Midbrain (tissue), 1 donor: ENCODE measurements around the gene TTC7B.

ENCODE experiments used
- DNase-seq: peaks from one replicate; lab custom pipeline; 2025; lab: John Stamatoyannopoulos, UW

The TTC7B gene

DNA sequence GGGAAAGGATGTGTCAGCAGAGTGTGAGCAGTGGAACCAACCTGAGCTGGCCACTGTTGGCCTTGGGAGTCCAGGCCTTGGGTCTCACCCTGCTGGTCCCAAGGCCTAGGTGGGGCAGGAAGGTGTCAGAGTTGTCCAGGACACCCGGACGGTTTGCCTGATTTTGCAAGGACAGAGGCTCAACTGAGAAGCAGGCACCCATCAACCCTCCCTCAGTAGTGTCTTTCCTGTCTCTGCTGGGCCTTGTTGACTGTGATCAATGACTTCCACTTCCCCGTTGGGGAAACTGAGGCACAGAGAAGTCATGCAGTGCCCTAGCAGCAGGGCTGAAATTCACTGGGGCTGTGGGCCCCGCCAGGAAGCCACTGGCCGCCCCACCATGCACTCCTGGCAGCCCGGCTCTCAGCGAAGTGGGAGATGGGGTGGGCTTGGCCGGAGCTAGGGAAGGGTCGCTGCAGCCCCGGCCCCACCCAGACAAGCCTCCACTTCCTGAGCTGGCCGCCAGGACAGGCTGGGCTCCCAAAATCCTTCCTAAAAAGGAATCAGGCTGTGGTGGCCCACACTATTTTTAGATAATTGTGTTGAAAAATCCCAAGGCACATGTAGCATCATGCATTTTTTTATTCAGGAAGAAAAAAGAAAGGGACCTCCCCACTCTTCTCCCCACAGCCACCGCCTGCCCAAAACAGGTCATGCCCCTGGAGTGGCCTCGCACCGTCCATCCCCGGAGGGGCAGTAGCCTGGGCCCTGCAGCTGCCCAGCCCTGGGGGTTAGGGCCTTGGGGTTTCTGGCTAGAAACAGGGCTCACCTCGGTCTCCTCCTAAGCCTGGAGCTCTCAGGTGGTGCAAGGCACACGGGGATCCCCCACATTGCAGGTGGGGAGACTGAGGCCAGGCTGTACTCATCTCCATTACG is 292.0 kb downstream of the TTC7B start:
- no peak for DNase-seq

DNA sequence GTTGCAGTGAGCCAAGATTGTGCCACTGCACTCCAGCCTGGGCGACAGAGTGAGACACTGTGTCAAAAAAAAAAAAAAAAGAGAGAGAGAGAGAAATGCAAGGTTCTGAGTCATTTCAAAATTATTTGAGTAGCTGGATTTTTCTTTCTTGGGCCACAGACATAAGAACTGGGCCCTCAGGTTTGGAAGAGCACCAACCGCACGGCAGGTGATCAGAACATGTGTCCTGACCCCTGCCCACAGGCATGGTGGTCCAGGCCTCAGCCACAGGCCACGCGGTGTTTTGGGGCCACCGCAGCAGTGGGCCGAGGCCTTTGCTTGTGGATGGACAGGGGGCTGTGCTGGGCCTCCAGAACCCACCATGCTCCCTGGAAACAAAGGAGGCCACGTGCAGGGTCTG is 292.7 kb downstream of the TTC7B start:
- DNase-seq = no peak

DNA sequence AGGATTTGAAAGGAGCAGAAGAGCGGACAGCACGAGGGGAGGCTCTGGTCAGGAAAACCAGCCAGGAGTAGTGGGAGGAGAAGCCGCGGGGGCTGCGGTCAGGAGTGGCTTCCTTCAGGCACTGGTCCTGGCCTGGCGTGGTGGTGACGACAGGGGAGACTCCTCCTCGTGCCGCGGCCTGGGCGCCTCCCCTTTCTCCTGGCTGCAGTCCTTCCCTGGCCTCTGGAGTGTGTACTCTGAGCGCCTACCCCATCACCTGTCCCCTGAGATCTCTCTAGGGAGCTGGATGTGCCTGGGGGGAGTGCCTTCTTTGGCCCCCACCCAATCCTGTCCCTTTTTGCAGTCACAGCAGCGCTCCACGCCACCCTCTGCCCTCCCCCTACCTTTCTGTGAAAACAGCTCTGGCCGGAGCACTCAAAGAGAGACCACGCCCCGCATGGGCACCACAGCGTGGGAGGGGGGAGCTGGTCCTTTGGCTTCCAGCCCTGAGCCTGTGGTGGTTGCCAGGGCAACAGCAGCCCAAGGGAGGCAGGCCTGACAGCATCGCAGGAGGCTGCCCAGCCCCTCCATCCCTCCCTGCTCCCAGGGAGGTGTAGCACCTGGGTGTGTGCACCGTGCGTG is 293.5 kb downstream of the TTC7B start:
- DNase-seq = peak; percentile 64

DNA sequence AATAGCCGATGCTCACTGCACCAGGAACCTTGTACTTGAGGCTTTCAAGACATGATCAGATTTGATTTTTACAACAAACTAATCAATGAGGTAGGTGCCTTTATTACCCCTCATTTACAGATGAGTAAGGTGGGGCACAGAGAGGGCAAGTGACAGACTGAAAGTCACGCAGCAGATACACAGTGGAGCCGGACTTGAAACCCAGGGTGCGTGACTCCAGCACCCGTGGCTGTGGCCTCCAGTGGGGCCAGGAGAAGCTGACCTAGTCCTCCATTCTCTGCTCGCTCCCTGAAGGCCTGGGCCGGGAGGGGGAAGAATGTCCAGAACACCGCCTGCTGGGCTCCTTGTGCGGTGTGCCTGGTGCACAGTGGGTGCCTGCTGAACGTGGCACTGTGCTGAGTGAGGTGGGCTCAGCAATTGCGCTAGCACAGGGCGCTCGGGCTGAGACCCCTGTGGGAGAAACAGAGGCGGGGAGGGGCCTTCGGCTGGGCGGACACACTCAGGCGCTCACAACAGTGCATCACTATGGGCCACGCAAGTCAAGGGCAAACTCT is 294.2 kb downstream of the TTC7B start:
- DNase-seq = no peak

DNA sequence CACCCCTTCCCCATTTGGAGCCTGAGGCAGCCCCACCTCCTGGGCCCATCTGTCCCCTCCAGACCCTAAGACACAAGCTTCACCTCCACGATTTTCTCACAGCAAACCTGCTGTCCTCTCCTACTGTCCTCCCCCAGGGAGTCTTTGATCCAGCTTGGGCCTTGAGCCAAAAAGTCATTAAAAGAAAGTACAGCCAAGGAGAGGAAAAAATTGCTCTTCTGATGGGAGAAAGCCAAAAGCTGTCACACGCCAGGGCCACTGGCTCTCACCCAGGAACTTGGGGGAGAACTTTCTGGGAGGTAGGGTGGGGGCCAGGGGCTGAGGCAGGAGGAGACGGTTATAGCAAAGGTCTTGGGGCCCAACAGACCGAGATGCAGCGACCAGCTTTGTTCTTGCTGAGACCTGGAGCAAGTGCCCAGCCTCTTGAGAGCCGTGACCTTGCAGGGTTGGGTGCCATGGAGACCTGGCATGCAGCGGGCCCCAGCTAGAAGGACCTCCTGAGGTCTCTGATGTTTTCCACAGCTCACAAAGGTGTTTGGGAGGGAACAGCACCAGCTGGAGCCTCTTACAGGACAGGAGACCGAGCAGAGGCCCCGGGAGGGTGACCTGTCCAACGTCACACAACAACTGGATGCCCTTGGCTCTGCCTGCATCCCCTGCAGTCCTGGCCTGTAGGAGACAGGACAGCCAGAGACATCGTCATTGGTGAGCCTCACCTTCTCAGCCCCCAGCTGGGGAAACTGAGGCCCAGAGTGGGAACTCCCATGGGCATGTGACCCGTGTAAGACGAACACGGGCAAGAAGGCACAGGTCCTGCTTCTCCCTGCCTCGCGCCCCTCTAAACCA is 294.9 kb downstream of the TTC7B start:
- DNase-seq = peak; percentile 70

- no peak for DNase-seq
Observed at GRCh38 chr14:90520326-90520725, 295.9 kb downstream of the TTC7B start.

DNA sequence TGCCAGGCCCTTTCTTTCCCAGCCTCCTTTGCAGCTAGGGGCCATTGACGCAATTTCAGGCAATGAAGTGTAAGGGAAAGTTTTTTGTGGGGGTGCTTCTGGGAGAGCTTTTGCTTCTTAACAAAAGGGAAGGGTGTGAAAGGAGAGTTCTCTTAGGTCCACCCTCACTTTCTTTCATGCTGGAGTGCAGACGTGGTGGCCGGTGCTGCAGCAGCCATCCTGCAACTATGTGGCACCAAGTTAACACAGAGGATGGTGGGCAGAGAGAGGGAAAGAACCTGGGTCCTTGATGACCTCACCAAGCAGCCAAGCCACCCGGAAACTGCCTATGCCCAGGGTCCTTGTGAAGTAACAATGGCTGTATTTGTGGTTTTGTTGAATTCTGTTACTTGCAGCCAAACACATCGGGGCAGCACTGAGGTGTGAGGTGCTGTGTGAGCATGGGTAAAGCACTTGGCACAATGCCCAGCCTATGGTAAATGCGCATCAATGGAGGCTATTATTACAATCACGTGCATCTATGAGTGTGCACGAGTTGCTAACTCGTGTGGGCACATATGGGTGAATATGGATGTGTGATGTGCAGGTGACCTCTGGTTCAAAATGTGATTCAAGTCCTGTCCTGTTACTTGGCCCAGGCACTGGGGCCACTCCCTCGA is 296.8 kb downstream of the TTC7B start:
- DNase-seq = no peak

DNA sequence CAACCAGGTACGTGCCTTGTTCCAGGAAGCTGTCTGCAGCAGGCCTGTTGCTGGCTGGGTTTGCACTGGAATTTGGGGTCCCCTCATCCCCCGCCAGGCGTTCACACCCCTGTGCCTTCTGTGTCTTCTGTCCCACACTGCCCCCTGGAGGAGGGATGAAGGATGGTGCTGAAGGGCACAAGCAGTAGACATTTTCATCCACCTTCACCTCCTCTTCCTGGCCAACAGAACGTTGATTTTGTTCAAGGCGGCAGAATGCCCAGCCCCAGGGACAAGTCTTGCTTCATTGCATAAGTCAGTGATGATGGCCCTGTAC is 297.3 kb downstream of the TTC7B start:
- no peak for DNase-seq

DNA sequence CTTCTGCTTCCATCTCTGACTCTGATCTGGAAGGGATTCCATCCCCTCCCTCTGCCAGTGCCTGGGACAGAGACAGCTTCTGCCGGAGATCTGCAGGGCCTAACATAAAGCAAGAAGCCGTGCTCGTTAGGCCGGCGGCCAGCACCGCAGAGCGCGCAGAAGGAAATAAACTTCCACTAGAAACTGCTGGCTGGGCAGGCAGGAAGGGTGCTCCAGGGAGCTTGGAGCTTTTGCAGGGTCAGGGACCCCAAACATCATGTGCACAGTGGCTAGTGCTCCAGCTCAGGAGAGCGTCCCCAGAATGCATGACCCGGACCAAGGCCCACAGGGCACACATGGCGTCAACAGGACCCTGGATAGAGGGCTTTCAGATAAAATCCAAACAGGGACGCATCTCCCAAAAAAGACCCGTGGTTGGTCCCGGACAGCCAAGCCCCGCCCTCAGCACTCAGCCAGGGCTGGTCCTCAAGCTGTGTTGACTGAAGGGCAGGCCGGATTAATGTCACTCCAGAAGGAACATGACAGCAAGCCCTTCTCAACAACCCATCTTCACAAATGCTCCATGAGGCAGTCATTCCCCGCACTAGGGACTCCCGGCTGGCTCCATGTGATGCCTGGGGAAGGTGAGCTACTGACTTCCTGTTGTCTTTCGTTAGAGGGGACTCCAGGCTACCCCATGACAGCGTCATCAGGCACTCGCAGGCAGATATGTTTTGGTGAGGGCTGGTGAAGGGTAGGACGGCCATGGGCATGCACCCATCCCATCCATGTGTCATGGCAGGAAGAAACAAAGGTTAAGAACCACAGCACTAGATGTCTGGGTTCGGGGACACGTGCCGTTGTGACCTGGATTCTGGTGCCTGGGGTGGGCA is 297.9 kb downstream of the TTC7B start:
- no peak for DNase-seq

- DNase-seq = no peak
Observed at GRCh38 chr14:90517076-90517841, 299.0 kb downstream of the TTC7B start.

DNA sequence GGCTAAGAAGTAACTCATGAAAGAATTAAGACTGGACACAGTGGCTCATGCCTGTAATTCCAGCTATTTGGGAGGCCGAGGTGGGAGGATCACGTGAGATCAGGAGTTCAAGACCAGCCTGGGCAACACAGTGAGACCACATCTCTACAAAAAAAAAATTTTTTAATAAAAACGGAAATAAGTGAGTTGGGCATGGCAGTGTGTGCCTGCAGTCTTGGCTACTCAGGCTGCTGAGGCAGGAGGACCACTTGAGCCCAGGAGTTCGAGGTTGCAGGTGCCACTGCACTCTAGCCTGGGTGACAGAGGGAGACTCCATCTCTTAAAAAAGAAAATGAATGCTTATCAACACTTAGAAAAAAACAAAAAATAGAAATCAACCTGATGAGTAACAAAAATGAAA is 301.7 kb downstream of the TTC7B start:
- DNase-seq = no peak

DNA sequence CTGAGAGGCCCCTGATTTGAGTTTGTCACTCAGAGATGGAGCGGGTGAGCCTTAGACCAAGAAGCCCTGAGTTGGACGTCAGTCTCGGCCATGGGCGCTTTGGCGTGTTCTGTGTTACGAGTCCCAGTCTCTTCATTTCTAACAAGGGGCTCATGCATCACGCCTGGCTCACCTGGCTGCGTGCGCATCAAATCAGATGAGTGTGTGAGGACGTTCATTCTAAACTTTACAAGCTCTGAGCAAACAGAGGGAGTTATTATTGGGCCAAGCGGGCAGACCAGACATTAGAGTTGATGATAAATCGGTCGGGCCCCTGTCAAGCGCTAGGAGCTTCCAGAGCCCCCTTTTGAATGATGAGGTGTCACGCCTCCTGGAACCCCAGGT is 302.2 kb downstream of the TTC7B start:
- DNase-seq = no peak

GRCh38 chr14:90513161-90514014 is 302.8 kb downstream of the TTC7B start:
- peak; percentile 98 for DNase-seq

GRCh38 chr14:90512329-90512991 is 303.8 kb downstream of the TTC7B start:
- no peak for DNase-seq

DNA sequence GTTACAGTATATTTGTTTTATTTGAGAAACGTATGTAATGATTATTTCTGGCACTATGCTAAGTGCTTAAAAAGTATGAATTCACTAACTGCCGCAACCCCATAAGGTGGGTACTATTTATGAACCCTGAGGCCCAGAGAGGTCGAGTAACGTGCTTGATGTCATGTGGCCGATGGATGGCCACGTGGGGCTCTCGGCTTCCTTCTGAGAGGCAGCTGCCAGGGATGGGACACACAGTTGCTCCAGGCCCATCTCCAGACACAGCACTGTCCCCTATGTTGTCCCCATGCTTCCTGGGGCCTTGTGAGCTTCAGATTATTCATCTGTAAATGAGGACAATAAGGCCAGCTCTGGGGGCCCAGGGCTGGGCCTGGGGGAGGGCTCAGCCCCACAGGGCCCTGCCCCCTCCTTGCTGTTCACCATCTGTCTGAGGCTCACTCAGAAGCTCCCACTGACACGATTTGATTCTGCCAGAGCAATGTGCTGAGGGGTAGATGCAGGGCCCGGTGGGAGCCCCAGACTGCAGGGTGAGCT is 304.4 kb downstream of the TTC7B start:
- no peak for DNase-seq

DNA sequence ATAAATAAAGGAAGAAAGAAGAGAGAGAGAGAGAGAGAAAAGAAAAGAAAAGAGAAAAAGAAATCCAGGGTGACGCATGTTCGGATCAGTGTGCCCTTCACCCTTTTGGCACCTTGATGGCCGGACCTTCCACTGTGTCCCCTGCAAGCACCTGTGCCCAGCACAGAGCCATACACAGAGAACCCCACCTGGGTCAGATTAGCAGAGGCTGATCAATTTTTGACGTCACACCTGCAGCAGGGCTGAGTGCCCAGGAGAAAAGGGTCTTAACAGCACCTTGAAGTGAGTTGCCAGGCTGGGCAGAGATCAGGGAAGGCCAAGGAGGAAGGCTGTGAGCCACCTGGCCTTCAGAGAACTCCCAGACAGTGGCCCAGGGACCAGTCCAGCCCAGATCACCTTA is 305.0 kb downstream of the TTC7B start:
- no peak for DNase-seq

GRCh38 chr14:90510159-90510558 is 306.1 kb downstream of the TTC7B start:
- DNase-seq = no peak

DNA sequence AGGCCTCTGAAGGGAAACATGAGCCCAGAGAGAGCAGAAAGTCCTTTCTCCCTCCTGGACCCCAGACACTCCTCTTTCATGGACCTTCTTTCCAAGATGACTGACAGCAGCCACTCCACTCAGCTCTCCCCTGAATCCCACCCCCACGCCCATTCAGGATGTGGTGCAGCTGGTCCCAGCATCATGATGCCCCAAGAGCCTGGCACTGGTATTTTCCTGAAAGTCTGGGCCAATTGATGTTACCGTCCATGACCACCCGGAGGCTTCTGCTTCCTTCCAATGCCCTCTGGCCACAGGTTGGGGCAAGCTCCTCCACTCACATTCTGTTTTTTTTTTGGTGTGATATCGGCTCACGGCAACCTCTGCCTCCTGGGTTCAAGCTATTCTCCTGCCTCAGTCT is 306.8 kb downstream of the TTC7B start:
- no peak for DNase-seq
